ENCODE results near the gene TTC39A. TPM values are rescaled to one million over a fixed set of nuclear protein-coding genes. Genes with fewer than 3 reads are reported as not detected.

The TTC39A gene
- total RNA-seq, 1 donor from 2014 or later: 1.4 TPM

DNA sequence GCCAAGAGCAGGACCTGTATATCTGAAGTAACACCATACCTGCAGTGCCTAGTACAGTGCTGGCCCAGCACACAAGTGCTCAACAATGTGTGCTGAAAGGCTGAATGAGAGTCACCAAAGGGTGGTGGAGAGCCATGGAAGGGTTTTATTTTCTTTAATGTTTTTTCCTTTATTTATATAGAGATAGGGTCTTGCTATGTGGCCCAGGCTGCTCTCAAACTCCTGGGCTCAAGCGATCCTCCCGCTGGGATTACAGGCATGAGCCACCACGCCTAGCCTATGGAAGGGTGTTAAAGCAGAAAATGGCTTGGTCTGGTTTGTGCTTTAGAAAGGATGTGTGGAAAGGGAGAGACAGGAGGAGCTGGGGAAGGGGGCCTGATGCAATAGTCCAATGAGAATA lies 13.3 kb upstream of the TTC39A start:
- Histone ChIP-seq H3K9ac (ENCODE audit: low read length) (no peak overlapping the region), H2AFZ (ENCODE audit: low read depth, low read length) (no peak overlapping the region), H3K4me2 (ENCODE audit: low read length) (no peak overlapping the region), H3K27me3 (ENCODE audit: insufficient read depth, low read length) (peaks cover 27% of the 10 kb centered on the region), H3K27ac (ENCODE audit: low read depth, low read length) (no peak overlapping the region), H3K79me2 (ENCODE audit: insufficient read depth, low read length) (no peaks in the 10 kb centered on the region), H3K4me1 (ENCODE audit: insufficient read depth, low read length) (no peaks in the 10 kb centered on the region), H3K36me3 (ENCODE audit: insufficient read depth, low read length) (no peaks in the 10 kb centered on the region), H3K4me3 (ENCODE audit: insufficient read depth, low read depth, low read length) (no peak overlapping the region), H4K20me1 (ENCODE audit: insufficient read depth, low read length) (peaks cover 5% of the 10 kb centered on the region), H3K9me3 (ENCODE audit: insufficient read depth, low read depth, low read length) (no peaks in the 10 kb centered on the region)
- no peaks in the 10 kb centered on the region for H3K4me1 Mint-ChIP-seq (ENCODE audit: low read depth, unreplicated experiment)
- DNase-seq (ENCODE audit: low read depth): no peak
- H3K9me3 Mint-ChIP-seq (ENCODE audit: unreplicated experiment): peaks cover 6% of the 10 kb centered on the region
- H3K36me3 Mint-ChIP-seq (ENCODE audit: low read depth, unreplicated experiment): no peaks in the 10 kb centered on the region
- no peak overlapping the region for H3K4me3 Mint-ChIP-seq (ENCODE audit: unreplicated experiment)
- peak overlapping the region; percentile 50 for H3K27ac Mint-ChIP-seq (ENCODE audit: unreplicated experiment)
- no peak for TF ChIP-seq EZH2 (IDR thresholded peaks at IDR 0.05; ENCODE audit: insufficient read depth, low read length)
- TF ChIP-seq, protein P1, sequence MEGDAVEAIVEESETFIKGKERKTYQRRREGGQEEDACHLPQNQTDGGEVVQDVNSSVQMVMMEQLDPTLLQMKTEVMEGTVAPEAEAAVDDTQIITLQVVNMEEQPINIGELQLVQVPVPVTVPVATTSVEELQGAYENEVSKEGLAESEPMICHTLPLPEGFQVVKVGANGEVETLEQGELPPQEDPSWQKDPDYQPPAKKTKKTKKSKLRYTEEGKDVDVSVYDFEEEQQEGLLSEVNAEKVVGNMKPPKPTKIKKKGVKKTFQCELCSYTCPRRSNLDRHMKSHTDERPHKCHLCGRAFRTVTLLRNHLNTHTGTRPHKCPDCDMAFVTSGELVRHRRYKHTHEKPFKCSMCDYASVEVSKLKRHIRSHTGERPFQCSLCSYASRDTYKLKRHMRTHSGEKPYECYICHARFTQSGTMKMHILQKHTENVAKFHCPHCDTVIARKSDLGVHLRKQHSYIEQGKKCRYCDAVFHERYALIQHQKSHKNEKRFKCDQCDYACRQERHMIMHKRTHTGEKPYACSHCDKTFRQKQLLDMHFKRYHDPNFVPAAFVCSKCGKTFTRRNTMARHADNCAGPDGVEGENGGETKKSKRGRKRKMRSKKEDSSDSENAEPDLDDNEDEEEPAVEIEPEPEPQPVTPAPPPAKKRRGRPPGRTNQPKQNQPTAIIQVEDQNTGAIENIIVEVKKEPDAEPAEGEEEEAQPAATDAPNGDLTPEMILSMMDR (IDR thresholded peaks at IDR 0.05; ENCODE audit: insufficient read depth, low read depth, low read length): no peak
- H3K27me3 Mint-ChIP-seq (ENCODE audit: low read depth, unreplicated experiment): peaks cover 38% of the 10 kb centered on the region
- no peak for FAIRE-seq

DNA sequence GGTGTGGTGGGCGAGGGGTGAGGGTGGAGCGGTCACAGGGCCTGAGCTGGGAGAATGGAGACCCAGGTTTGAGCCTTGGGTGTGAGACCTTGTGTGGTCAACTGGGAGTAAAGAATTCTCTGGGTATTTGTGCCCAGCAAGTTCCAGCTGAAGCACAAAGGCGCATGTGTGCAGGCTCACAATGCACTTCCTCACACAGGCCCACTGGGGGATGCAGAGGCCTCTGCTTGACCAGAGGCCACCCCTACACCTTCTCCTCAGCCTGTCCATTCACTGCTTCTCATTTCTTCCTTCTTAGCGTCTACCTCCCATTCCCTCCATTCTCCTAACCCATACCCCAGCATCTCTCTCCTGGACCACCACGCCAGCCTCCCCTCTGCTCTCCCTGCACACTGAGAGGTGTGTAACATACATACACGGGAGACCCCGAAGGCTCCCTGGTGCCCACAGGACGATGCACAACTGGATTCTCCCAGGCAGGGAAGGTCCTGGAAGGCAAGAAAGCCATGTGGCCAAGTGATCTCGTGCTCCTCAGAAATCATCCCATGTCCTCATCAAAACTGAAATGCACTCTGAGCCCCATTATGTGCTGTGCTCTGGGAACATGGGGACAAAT lies 12.3 kb upstream of the TTC39A start:
- Mint-ChIP-seq H3K36me3 (ENCODE audit: low read depth, unreplicated experiment) (no peaks in the 10 kb centered on the region), H3K27ac (ENCODE audit: unreplicated experiment) (no peak overlapping the region), H3K4me3 (ENCODE audit: unreplicated experiment) (no peak overlapping the region), H3K27me3 (ENCODE audit: low read depth, unreplicated experiment) (peaks cover 42% of the 10 kb centered on the region), H3K9me3 (ENCODE audit: unreplicated experiment) (peaks cover 6% of the 10 kb centered on the region), H3K4me1 (ENCODE audit: low read depth, unreplicated experiment) (no peaks in the 10 kb centered on the region)
- Histone ChIP-seq H3K4me2 (ENCODE audit: low read length) (no peak overlapping the region), H3K4me1 (ENCODE audit: insufficient read depth, low read length) (no peaks in the 10 kb centered on the region), H4K20me1 (ENCODE audit: insufficient read depth, low read length) (peaks cover 5% of the 10 kb centered on the region), H3K4me3 (ENCODE audit: insufficient read depth, low read depth, low read length) (no peak overlapping the region), H3K27me3 (ENCODE audit: insufficient read depth, low read length) (peaks cover 29% of the 10 kb centered on the region), H3K36me3 (ENCODE audit: insufficient read depth, low read length) (no peaks in the 10 kb centered on the region), H3K27ac (ENCODE audit: low read depth, low read length) (no peak overlapping the region), H3K9ac (ENCODE audit: low read length) (no peak overlapping the region), H3K79me2 (ENCODE audit: insufficient read depth, low read length) (no peaks in the 10 kb centered on the region), H3K9me3 (ENCODE audit: insufficient read depth, low read depth, low read length) (no peaks in the 10 kb centered on the region), H2AFZ (ENCODE audit: low read depth, low read length) (no peak overlapping the region)
- DNase-seq (ENCODE audit: low read depth): no peak
- no peak for TF ChIP-seq EZH2 (IDR thresholded peaks at IDR 0.05; ENCODE audit: insufficient read depth, low read length)
- TF ChIP-seq, protein P1 (IDR thresholded peaks at IDR 0.05; ENCODE audit: insufficient read depth, low read depth, low read length): no peak
- FAIRE-seq: no peak

DNA sequence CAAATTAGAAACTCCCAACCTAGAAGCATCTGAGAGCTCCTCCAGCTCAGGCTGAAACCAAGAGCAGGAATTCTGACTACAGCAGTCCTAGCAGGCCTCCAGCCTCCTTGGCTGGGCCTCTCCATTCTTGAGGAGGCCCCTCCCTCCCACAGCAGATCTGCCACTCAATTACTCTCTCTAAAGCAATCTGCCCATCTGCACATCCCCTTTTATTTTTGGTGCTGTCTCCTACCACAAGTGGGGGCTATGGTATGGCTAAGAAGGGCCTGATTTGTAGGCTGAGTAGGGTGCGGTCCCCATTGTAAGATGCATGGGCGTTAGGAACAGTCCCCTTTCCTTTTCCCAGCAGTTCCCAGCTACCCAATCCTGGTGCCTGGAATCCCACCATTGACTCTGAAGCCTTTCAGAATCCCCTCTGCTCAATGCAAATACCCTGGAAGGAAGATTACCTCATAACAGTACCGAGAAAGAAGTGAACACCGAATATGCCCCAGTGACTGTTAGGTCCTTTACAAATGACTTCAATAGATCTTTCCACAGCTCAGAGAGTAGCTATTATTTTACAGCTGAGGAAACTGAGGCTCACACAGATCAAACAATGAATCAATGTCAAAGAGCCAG lies 11.6 kb upstream of the TTC39A start:
- TF ChIP-seq EZH2 (IDR thresholded peaks at IDR 0.05; ENCODE audit: insufficient read depth, low read length): no peak
- TF ChIP-seq, protein P1 (IDR thresholded peaks at IDR 0.05; ENCODE audit: insufficient read depth, low read depth, low read length): no peak
- no peaks in the 10 kb centered on the region for H3K79me2 ChIP-seq (ENCODE audit: insufficient read depth, low read length)
- Mint-ChIP-seq H3K4me3 (ENCODE audit: unreplicated experiment) (no peak overlapping the region), H3K27me3 (ENCODE audit: low read depth, unreplicated experiment) (peaks cover 43% of the 10 kb centered on the region), H3K36me3 (ENCODE audit: low read depth, unreplicated experiment) (no peaks in the 10 kb centered on the region), H3K9me3 (ENCODE audit: unreplicated experiment) (peaks cover 6% of the 10 kb centered on the region), H3K4me1 (ENCODE audit: low read depth, unreplicated experiment) (no peaks in the 10 kb centered on the region), H3K27ac (ENCODE audit: unreplicated experiment) (no peak overlapping the region)
- DNase-seq (ENCODE audit: low read depth) (no peak), FAIRE-seq (no peak)
- H3K27ac ChIP-seq (ENCODE audit: low read depth, low read length): no peak overlapping the region
- no peaks in the 10 kb centered on the region for H3K36me3 ChIP-seq (ENCODE audit: insufficient read depth, low read length)
- no peak overlapping the region for H3K9ac ChIP-seq (ENCODE audit: low read length)
- H3K27me3 ChIP-seq (ENCODE audit: insufficient read depth, low read length): peaks cover 29% of the 10 kb centered on the region
- no peak overlapping the region for H2AFZ ChIP-seq (ENCODE audit: low read depth, low read length)
- H3K4me3 ChIP-seq (ENCODE audit: insufficient read depth, low read depth, low read length): no peak overlapping the region
- no peak overlapping the region for H3K4me2 ChIP-seq (ENCODE audit: low read length)
- H4K20me1 ChIP-seq (ENCODE audit: insufficient read depth, low read length): peaks cover 5% of the 10 kb centered on the region
- no peaks in the 10 kb centered on the region for H3K4me1 ChIP-seq (ENCODE audit: insufficient read depth, low read length)
- H3K9me3 ChIP-seq (ENCODE audit: insufficient read depth, low read depth, low read length): no peaks in the 10 kb centered on the region
